K562 (cell line): ENCODE measurements around the gene TMEM208. TPM values are rescaled to one million over a fixed set of nuclear protein-coding genes. Genes with fewer than 3 reads are reported as not detected.
A peak's percentile ranks its signal among the peaks of the same experiment; 100 is the strongest.

Experiments
- AFF1 ChIP-seq, 2 experiments: fragments of 450-650 bp; IDR thresholded peaks; 2 replicates each; pipeline ENCODE4 v1.6.1; 2018; ENCODE audit warnings: mild to moderate bottlenecking in 2 of 2, low read depth in 1 of 2; ENCODE audit not compliant: partially characterized antibody in 2 of 2
- BHLHE40 ChIP-seq: IDR thresholded peaks from 2 replicates; pipeline ENCODE4 v1.6.1; 2011; ENCODE audit warnings: low read length, improper control_type of control experiment
- CC2D1A ChIP-seq: fragments of 450-650 bp; IDR thresholded peaks from 2 replicates; pipeline ENCODE4 v1.6.1; 2017; ENCODE audit warnings: mild to moderate bottlenecking
- DMBX1 ChIP-seq: fragments of 250-450 bp; sonication (Bioruptor Pico); IDR thresholded peaks from 2 replicates; pipeline ENCODE4 v1.8.0; 2022; ENCODE audit warnings: inconsistent platforms, mild to moderate bottlenecking, moderate library complexity, borderline replicate concordance
- ELK1 ChIP-seq: sonication (generic); formaldehyde crosslinking; IDR thresholded peaks from 2 replicates; pipeline ENCODE4 v1.8.1; 2022; ENCODE audit warnings: missing genetic modification reagents
- ESRRA ChIP-seq: fragments of 450-650 bp; IDR thresholded peaks from 2 replicates; pipeline ENCODE4 v1.6.1; 2014; ENCODE audit warnings: low read depth, mild to moderate bottlenecking, moderate library complexity, borderline replicate concordance
- FOXA3 ChIP-seq, 2 experiments: fragments of 450-650 bp in 1 of 2; sonication (generic) in 1 of 2; formaldehyde crosslinking; IDR thresholded peaks in 1 of 2; conservative IDR thresholded peaks in 1 of 2; 2 replicates each; pipeline versions ENCODE4 v1.4.0 to v1.8.0; 2020 to 2022; ENCODE audit warnings: mild to moderate bottlenecking in 2 of 2, missing genetic modification reagents in 1 of 2
- LARP7 ChIP-seq: fragments of 450-650 bp; IDR thresholded peaks from 2 replicates; pipeline ENCODE4 v1.6.1; 2016
- NFRKB ChIP-seq: fragments of 450-650 bp; IDR thresholded peaks from 2 replicates; pipeline ENCODE4 v1.6.1; 2016; ENCODE audit warnings: low read depth
- PCBP1 ChIP-seq: fragments of 200-400 bp; formaldehyde crosslinking; IDR thresholded peaks from 2 replicates; pipeline ENCODE4 v1.6.1; 2018; ENCODE audit warnings: mild to moderate bottlenecking, low read depth, low read length; ENCODE audit not compliant: poor library complexity, severe bottlenecking
- RREB1 ChIP-seq: fragments of 250-450 bp; sonication (Bioruptor Pico); IDR thresholded peaks from 2 replicates; pipeline ENCODE4 v1.4.0; 2020
- SMAD1 ChIP-seq: fragments of 150-350 bp; IDR thresholded peaks from 2 replicates; pipeline ENCODE4 v1.6.1; 2014; ENCODE audit warnings: low read length, low read depth; ENCODE audit not compliant: partially characterized antibody
- SP2 ChIP-seq: IDR thresholded peaks from 2 replicates; pipeline ENCODE4 v1.6.1; 2011; ENCODE audit warnings: mild to moderate bottlenecking, low read depth, low read length, moderate library complexity; ENCODE audit not compliant: poor library complexity, severe bottlenecking; ENCODE audit errors: extremely low read depth
- SRSF7 ChIP-seq: fragments of 200-400 bp; formaldehyde crosslinking; optimal IDR thresholded peaks from 2 replicates; pipeline ENCODE3; 2017; ENCODE audit warnings: mild to moderate bottlenecking, low read depth, low read length
- TAF7 ChIP-seq: fragments of 450-650 bp; IDR thresholded peaks from 2 replicates; pipeline ENCODE4 v1.6.1; 2016; ENCODE audit warnings: missing genetic modification characterization, missing compliant biosample characterization
- ZNF224 ChIP-seq: sonication (generic); formaldehyde crosslinking; IDR thresholded peaks from 2 replicates; pipeline ENCODE4 v1.8.0; 2022; ENCODE audit warnings: mild to moderate bottlenecking, missing genetic modification reagents
- ZNF408 ChIP-seq: fragments of 250-450 bp; sonication (Bioruptor Pico); IDR thresholded peaks from 2 replicates; pipeline ENCODE4 v1.4.0; 2020; ENCODE audit warnings: low read depth, mild to moderate bottlenecking, moderate library complexity
- polyA plus RNA-seq, 8 experiments: library from polyadenylated mRNA; depleted of rRNA in 4 of 8; stranded (reverse) in 5 of 8; unstranded in 3 of 8; fragments of >200 nt; fragmentation: Nextera tagmentation in 2 of 8; fragmentation: Illumina TruSeq in 1 of 8; extraction: Ambion mirVana in 2 of 8; extraction: Trizol in 1 of 8; gene quantifications; 2 replicates each; pipeline versions ENCODE4 v1.2.1 to v1.2.3, GENCODE V29; 2011 to 2014; ENCODE audit warnings: inconsistent platforms in 1 of 8, missing spikeins in 1 of 8
- total RNA-seq, 7 experiments: library from RNA; depleted of rRNA in 6 of 7; stranded (reverse); fragments of >200 nt in 6 of 7; fragmentation: Illumina TruSeq in 2 of 7; extraction: Trizol in 2 of 7; gene quantifications; 2 replicates each; pipeline versions ENCODE4 v1.2.1 to v1.2.3, GENCODE V29; 2011 to 2021; ENCODE audit warnings: low replicate concordance in 1 of 7

TMEM208 gene
- total and polyA plus RNA-seq, 9 of the 15 experiments (the other 6 are each of a cell fraction or from before 2014, with no cell fraction given), result 31.8 to 239 (median 54.3) TPM

- TF ChIP-seq ZNF408 (CRISPR knock-in tag) (no peak), TAF7 (tag) (no peak), BHLHE40 (peak; percentile 80), FOXA3 (CRISPR knock-in tag; conservative IDR thresholded peaks at IDR 0.05 in 1 of 2, IDR thresholded peaks at IDR 0.05 in 1 of 2) (peak in 1 of 2 experiments; percentile 75; a peak in 2 of 4 replicates), ESRRA (no peak), LARP7 (no peak), ZNF224 (CRISPR knock-in tag) (peak; percentile 68; the same call in 1 of the 2 replicates), SRSF7 (no peak), DMBX1 (CRISPR knock-in tag) (no peak), SMAD1 (no peak), ELK1 (no peak), NFRKB (no peak), AFF1 (IDR thresholded peaks at IDR 0.05; ENCODE audit: low read depth in 1 of 2, partially characterized antibody in 2 of 2) (no peak), PCBP1 (no peak), RREB1 (no peak), CC2D1A (no peak), SP2 (no peak)
Observed at GRCh38 chr16:67246081-67246755, 19.3 kb downstream of the TMEM208 start (continued).
